K562 (cell line): ENCODE data around the gene MTA2. TPM values are rescaled to one million over a fixed set of nuclear protein-coding genes. Genes with fewer than 3 reads are reported as not detected.

Experiments
- ARID1B ChIP-seq: fragments of 450-650 bp; IDR thresholded peaks from 2 replicates; pipeline ENCODE4 v1.6.1; 2016; ENCODE audit warnings: antibody characterized with exemption, mild to moderate bottlenecking, inconsistent platforms
- ARID2 ChIP-seq: fragments of 450-650 bp; IDR thresholded peaks from 2 replicates; pipeline ENCODE4 v1.6.1; 2017; ENCODE audit warnings: antibody characterized with exemption, mild to moderate bottlenecking
- COPS2 ChIP-seq: fragments of 450-650 bp; conservative IDR thresholded peaks from 2 replicates; pipeline ENCODE4 v1.6.1; 2016; ENCODE audit warnings: mild to moderate bottlenecking, moderate library complexity
- CTCFL ChIP-seq: IDR thresholded peaks from 2 replicates; pipeline ENCODE4 v1.6.1; 2011; ENCODE audit warnings: borderline replicate concordance, low read depth, mild to moderate bottlenecking, moderate library complexity, low read length; ENCODE audit not compliant: insufficient read depth, poor library complexity, severe bottlenecking
- EP300 ChIP-seq: IDR thresholded peaks from 2 replicates; pipeline ENCODE4 v1.6.1; 2012; ENCODE audit warnings: low read length, improper control_type of control experiment
- HNRNPUL1 ChIP-seq: fragments of 200-400 bp; formaldehyde crosslinking; IDR thresholded peaks from 2 replicates; pipeline ENCODE4 v1.6.1; 2017; ENCODE audit warnings: low read length
- HOMEZ ChIP-seq: fragments of 250-450 bp; sonication (Bioruptor Pico); IDR thresholded peaks from 2 replicates; pipeline ENCODE4 v1.4.0; 2020; ENCODE audit warnings: mild to moderate bottlenecking, moderate library complexity
- ILF3 ChIP-seq: fragments of 450-650 bp; IDR thresholded peaks from 2 replicates; pipeline ENCODE4 v1.6.1; 2018; ENCODE audit warnings: antibody characterized with exemption, mild to moderate bottlenecking, moderate library complexity, borderline replicate concordance
- MIER1 ChIP-seq: fragments of 450-650 bp; IDR thresholded peaks from 2 replicates; pipeline ENCODE4 v1.6.1; 2016; ENCODE audit warnings: antibody characterized with exemption, mild to moderate bottlenecking, low read depth
- NFE2L1 ChIP-seq: fragments of 450-650 bp; IDR thresholded peaks from 2 replicates; pipeline ENCODE4 v1.6.1; 2016; ENCODE audit warnings: missing genetic modification characterization, low read depth, mild to moderate bottlenecking, missing compliant biosample characterization, moderate library complexity, borderline replicate concordance
- POLR2A ChIP-seq: fragments of 450-650 bp; conservative IDR thresholded peaks from 2 replicates; pipeline ENCODE4 v1.6.1; 2016
- POLR3A ChIP-seq: IDR thresholded peaks from 2 replicates; pipeline ENCODE4 v1.6.1; 2011; ENCODE audit warnings: borderline replicate concordance, mild to moderate bottlenecking, moderate library complexity; ENCODE audit not compliant: insufficient read length, insufficient read depth; ENCODE audit errors: extremely low read depth
- PTTG1 ChIP-seq: fragments of 450-650 bp; IDR thresholded peaks from 2 replicates; pipeline ENCODE4 v1.6.1; 2016; ENCODE audit warnings: low read depth, mild to moderate bottlenecking, missing genetic modification characterization, missing compliant biosample characterization
- RBM34 ChIP-seq: fragments of 200-400 bp; formaldehyde crosslinking; IDR thresholded peaks from 2 replicates; pipeline ENCODE4 v1.6.1; 2018; ENCODE audit warnings: low read length, borderline replicate concordance; ENCODE audit not compliant: insufficient read depth
- SNRNP70 ChIP-seq: fragments of 200-400 bp; formaldehyde crosslinking; optimal IDR thresholded peaks from 2 replicates; pipeline ENCODE3; 2017; ENCODE audit warnings: low read depth, low read length
- STAT6 ChIP-seq: sonication (generic); formaldehyde crosslinking; IDR thresholded peaks from 2 replicates; pipeline ENCODE4 v1.8.1; 2023; ENCODE audit warnings: mild to moderate bottlenecking, missing genetic modification reagents
- TAF7 ChIP-seq: fragments of 450-650 bp; IDR thresholded peaks from 2 replicates; pipeline ENCODE4 v1.6.1; 2016; ENCODE audit warnings: missing genetic modification characterization, missing compliant biosample characterization
- ZNF280B ChIP-seq: fragments of 250-450 bp; sonication (Bioruptor Pico); IDR thresholded peaks from 2 replicates; pipeline ENCODE4 v1.5.1; 2021; ENCODE audit warnings: mild to moderate bottlenecking
- ZNF507 ChIP-seq: conservative IDR thresholded peaks from 2 replicates; pipeline ENCODE4 v1.6.1; 2017; ENCODE audit warnings: missing genetic modification characterization, missing compliant biosample characterization
- ZNF668 ChIP-seq: fragments of 250-450 bp; sonication (Bioruptor Pico); IDR thresholded peaks from 2 replicates; pipeline ENCODE4 v1.8.0; 2022; ENCODE audit warnings: mild to moderate bottlenecking, inconsistent platforms
- ZNF77 ChIP-seq: fragments of 250-450 bp; sonication (Bioruptor Pico); IDR thresholded peaks from 2 replicates; pipeline ENCODE4 v1.5.0; 2020
- polyA plus RNA-seq, 8 experiments: library from polyadenylated mRNA; depleted of rRNA in 4 of 8; stranded (reverse) in 5 of 8; unstranded in 3 of 8; fragments of >200 nt; fragmentation: Nextera tagmentation in 2 of 8; fragmentation: Illumina TruSeq in 1 of 8; extraction: Ambion mirVana in 2 of 8; extraction: Trizol in 1 of 8; gene quantifications; 2 replicates each; pipeline versions ENCODE4 v1.2.1 to v1.2.3, GENCODE V29; 2011 to 2014; ENCODE audit warnings: inconsistent platforms in 1 of 8, missing spikeins in 1 of 8
- total RNA-seq, 7 experiments: library from RNA; depleted of rRNA in 6 of 7; stranded (reverse); fragments of >200 nt in 6 of 7; fragmentation: Illumina TruSeq in 2 of 7; extraction: Trizol in 2 of 7; gene quantifications; 2 replicates each; pipeline versions ENCODE4 v1.2.1 to v1.2.3, GENCODE V29; 2011 to 2021; ENCODE audit warnings: low replicate concordance in 1 of 7

MTA2 gene
- total and polyA plus RNA-seq, 9 of the 15 experiments (the other 6 are each of a cell fraction or from before 2014, with no cell fraction given), result 6.2 to 220 (median 172) TPM

- TF ChIP-seq STAT6 (CRISPR knock-in tag), result no peak
- no peak for TF ChIP-seq PTTG1 (tag)
- TF ChIP-seq ZNF507 (tag), result no peak
- no peak for TF ChIP-seq HNRNPUL1
- TF ChIP-seq COPS2, result no peak
- no peak for TF ChIP-seq ZNF280B (CRISPR knock-in tag)
- no peak for TF ChIP-seq NFE2L1 (tag)
- TF ChIP-seq EP300, result no peak; the same call in 1 of the 2 replicates
- no peak for TF ChIP-seq POLR3A
- TF ChIP-seq ZNF668, result no peak
- no peak for TF ChIP-seq ARID2
- no peak for TF ChIP-seq ZNF77 (CRISPR knock-in tag)
- TF ChIP-seq RBM34, result no peak
- TF ChIP-seq ARID1B, result peak; percentile 40; the same call in 1 of the 2 replicates
- TF ChIP-seq POLR2A, result peak; percentile 79
- no peak for TF ChIP-seq MIER1
- no peak; the same call in 1 of the 2 replicates for TF ChIP-seq ILF3
- no peak for TF ChIP-seq TAF7 (tag)
- TF ChIP-seq CTCFL, result peak; percentile 67
- TF ChIP-seq SNRNP70, result no peak
- no peak for TF ChIP-seq HOMEZ (CRISPR knock-in tag)
Measured at GRCh38 chr11:62621567-62622470, 20.2 kb upstream of the MTA2 start, which contains the start of gene B3GAT3 (continued).
